HG03280 (cell line): ENCODE data around the gene DIP2C.
"Not testable (repeated sequence)": the region's sequence is repeated elsewhere in the genome, so short reads cannot be mapped to it uniquely, and the experiment has no call there.

Experiments used
- ATAC-seq: cut with Tn5 transposase; IDR thresholded peaks from one replicate; pipeline ENCODE4 v1.9.1; 2021; ENCODE audit warnings: mild to moderate bottlenecking, moderate library complexity; ENCODE audit not compliant: unreplicated experiment

Gene DIP2C

DNA sequence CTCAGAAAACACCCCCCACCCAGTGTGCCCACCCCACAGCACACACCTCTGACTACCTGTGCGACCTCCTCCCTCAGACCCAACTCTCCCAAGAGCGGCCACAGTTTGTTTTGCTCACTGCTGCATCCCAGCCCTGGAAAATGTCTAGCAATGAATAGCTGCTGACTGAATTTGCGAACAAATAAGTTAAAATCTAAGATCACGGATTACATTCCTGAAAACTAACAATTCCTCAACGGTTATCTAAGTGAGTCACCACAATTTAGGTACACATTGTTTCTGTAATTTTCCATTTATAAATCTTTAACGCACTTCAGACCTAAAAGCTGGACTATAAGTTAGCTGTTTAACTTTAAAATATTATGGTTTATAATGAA, 319.0 kb downstream of the DIP2C start:
- no peak for ATAC-seq

DNA sequence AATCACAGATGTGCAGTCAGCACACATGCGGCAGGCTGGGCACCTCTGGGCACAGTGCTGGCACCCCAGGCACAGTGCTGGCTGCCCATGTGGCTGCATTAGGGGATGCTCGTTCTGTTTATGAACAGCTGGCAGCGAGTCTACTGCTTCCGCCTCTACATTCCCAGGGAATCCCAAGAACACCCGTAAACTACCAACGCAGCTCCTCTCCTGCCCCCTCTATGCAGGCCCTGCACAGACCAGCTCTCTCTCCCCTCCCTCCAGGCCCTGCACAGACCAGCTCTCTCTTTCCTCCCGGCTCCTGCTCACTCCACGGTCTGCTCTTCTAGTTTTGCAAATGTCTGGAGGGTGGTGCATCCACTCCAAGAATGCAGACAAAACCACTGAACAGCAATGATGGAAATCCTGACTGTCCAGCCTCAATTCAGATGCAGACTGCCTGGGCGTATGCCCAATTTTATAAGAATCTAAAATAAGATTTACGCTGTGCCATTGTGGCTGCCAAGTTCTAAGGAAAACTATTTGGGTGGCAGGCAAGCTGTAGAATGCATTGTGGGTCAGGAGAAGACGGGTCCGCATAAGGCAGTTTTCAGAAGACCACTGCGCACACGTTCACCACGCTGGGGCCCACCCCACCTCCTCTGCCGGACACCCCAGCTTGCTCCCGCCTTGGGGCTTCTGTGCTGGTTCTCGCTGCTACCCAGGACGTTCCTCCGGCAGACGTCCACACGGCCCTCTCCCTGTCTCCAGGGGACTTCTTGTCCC, 319.6 kb downstream of the DIP2C start:
- ATAC-seq: no peak

DNA sequence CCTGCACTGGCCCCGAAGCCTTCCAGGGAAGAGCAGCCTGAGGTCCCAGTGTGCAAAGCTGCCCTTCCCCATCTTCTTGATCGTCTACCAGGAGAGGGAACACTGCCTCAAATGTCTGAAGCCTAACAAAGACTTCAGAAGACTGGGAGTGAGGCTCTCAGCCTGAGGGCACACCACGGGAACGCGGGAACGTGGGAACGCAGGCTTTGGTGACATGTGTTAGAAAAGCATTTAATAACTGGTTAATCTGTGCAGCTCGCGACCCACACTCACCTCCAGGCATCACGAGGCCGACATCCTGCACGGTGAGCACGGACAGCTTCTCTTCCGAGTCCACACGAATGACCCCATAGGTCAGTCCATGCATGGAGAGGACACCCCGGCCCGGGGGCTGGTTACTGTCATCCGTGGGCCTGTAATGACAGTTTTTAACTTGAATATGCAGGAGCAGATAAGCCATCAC, 320.2 kb downstream of the DIP2C start:
- ATAC-seq: no peak

DNA sequence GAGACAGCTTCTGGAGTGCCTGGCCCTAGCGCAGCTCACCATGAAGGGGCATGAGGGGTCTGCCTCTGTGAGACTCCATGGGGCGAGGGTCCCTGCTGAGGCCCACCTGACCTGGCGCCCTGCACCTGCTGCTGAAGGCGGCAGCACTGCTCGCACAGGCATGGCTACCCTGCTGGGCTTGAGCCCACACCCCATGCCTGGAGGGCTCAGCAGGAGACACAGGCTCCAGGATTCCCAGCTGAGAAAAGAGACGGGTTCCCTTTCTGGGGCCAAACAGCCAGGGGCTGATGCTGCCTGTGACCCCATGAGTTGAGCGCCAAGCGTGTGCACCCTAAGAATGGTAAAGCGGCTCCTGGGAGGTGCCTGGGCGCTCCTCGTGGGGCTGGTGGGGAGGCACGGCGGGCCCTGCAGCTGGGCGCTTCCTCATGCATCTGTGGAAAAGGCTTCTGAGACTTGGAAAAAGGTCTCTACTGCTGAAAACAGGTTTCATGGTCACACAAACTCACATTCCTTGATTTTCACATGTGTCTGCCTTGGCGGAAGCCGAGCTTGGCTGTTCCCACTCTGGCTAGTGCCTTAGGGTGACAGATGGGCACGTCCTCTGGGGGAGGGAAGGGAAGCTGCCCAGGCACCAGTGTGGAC, 320.8 kb downstream of the DIP2C start:
- ATAC-seq: no peak

GRCh38 chr10:368107-368506, 321.4 kb downstream of the DIP2C start:
- not testable (repeated sequence) for ATAC-seq

- ATAC-seq: no peak
These were observed 321.8 kb downstream of the DIP2C start for GRCh38 chr10:367636-368035.

GRCh38 chr10:366186-366585, 323.3 kb downstream of the DIP2C start:
- ATAC-seq: no peak

- no peak for ATAC-seq
These were observed 325.1 kb downstream of the DIP2C start for GRCh38 chr10:364267-364775.

DNA sequence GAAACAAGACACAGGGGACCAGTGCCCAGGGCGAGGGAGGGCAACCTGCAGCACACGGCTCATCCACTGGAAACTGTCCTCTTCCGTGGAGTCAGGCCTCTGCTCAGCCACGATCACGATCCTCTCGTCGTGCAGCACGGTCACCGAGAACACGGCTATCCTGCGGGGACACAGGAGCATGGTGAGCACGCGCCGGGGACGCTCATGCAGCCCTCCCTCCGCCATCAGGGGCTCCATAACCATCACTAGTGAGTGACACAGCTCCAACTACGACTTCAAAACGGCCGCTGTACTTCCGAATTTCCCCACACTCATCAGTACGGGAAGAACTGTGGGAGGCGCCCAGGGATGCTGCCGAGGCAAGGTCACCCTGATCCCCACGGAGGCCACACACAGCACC, 326.3 kb downstream of the DIP2C start:
- ATAC-seq: no peak

- no peak for ATAC-seq
These were observed 328.0 kb downstream of the DIP2C start for GRCh38 chr10:361203-362081.

DNA sequence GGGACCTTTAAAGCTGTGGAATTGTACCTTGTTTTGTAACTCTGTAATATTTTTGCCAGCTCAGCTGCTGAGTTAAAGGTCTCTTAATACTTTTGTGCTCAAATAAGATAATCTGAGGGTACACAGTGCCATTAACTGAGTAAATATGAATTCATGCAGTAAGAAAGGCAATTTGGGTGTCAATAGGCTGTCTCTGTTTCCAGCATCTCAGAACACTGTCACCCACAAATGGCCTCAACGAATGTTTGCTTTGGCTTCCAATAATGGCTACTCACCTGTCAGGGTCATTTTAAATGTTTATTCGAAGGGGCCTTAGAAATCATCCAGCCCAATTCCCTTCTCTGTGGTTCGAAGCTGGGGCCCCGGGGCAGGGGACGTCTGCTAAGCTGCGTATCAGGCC, 328.8 kb downstream of the DIP2C start:
- ATAC-seq: no peak

DNA sequence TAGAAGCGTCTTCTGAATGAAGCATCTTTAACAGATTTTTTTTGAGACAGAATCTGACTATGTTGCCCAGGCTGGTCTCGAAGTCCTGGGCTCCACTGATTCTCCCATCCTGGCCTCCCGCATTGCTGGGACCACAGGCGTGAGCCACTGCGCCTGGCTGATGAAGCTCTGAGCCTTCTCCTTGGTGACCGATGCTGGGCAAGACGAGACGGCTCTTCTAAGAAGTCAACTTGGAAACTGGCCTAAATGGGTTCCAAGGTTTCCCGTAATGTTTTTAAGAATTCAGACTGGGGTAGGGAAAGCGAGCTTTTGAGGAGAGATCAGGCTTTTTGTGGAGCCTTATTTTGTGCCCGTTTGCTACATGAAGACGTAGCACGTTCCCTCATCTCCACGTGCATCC, 329.7 kb downstream of the DIP2C start:
- no peak for ATAC-seq

DNA sequence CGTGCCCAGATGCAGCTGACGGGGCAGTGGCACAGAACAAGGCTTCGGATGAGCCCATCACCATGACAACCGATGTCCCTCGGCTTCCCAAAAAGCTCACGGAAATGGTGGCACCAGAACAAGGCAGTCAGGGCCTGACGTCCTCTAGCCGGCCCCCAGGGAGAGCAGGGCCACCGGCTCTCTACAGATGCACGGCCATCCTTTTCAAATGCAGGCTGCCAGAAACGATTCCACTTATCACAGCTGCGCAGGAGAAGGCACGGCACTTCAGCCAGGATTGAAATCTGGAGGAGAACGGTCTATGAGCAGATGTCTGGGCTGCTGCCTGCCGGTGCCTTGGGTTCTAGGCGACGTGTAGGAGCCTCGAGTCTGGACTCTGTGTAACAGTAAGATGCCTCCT, 330.4 kb downstream of the DIP2C start:
- ATAC-seq: no peak

- ATAC-seq: no peak
These were observed 332.1 kb downstream of the DIP2C start for GRCh38 chr10:357201-357950.

GRCh38 chr10:356452-356851, 333.0 kb downstream of the DIP2C start:
- no peak for ATAC-seq

DNA sequence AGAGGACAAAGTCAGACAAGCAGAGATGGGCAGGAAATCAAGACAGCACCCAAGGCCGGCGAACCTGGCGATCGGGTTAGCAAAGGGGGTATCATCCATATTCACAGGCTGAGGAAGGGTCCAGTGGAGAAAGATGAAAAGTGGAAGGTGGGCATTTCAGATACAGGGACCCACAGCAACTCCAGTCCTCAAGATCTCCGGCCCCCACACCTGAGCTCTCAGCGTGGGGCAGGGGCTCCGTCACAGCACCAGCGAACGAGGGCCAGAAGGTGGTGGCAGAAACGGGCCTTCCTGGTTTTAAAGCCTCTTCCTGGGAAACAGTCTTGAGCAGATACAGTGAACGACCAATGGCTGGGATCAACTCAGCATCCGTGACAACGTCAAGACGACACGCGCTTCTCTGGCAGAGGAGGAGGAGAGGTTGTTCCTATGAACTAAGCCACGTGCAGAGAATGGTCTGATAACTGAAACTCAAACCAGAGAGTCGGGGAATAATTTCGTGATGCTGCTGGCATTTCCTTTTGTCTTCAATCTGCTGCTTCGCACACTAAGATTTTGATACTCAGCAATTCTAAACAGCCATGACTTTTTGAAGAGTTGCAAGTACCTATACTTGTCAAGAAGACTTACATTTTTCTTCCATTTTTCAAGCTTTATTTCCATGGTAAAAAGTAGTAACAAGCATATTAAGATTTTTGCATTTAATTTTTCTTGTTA, 334.4 kb downstream of the DIP2C start:
- ATAC-seq: no peak

DNA sequence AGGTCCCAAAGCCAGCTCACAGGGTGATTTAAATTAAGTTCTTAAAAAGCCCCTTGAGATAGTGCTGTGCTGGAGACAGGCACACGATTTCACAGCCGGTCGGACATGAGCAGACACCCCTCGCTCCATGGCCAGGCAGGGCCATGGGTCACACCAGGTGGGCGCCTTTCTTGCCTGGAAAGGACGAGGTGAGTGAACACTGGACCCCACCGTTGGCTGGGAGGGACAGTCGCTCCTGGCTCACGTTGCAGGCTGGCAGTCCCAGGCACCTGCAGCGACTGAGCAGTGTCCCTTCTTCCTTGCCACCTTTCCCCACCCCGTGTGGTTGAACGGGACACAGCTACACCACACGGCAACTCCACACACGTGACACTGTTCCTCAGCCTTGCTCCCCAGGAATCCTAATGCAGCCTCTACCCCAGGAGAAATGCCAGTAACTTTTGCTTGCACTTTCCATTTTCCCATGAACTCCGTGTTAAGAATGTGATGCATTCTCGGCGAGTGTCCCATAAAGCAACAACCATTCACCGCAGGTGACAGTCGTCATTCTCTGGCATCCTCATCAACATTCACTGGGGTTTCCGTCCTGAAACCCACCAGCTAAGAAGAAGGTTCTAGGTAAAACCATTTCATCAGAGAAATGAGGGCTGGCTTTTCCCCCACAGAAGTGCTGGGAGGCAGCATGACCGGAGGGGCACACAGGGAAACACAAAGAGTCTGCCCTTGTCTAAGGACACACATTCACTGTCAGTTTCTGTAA, 336.8 kb downstream of the DIP2C start:
- ATAC-seq: no peak

DNA sequence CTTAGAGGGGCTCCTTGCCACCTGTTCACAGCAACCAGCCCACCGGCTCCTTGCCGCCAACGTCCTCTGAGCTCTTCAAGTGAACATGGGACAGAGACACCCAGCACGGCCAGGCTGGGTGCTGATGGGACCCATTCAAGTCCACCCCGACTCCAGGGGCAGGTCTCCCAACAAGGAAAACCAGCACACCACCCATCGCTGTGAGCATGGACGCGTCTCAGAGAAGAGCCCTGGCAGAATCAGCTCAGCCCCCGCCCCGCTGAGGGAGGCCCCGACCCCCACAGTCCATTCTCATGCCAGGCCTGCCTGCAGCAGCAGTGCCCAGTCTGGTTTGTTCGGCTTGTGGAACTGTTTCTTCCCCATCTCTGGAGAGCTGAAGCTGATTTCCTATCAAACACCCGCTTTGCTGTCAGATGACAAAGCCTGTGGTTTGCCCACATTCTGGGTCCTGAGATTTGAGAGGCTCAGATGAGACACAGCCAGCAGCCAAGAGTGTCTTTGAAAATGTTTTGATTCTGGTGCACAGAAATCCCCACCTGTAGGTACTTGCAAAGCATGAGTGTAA, 337.6 kb downstream of the DIP2C start:
- no peak for ATAC-seq

DNA sequence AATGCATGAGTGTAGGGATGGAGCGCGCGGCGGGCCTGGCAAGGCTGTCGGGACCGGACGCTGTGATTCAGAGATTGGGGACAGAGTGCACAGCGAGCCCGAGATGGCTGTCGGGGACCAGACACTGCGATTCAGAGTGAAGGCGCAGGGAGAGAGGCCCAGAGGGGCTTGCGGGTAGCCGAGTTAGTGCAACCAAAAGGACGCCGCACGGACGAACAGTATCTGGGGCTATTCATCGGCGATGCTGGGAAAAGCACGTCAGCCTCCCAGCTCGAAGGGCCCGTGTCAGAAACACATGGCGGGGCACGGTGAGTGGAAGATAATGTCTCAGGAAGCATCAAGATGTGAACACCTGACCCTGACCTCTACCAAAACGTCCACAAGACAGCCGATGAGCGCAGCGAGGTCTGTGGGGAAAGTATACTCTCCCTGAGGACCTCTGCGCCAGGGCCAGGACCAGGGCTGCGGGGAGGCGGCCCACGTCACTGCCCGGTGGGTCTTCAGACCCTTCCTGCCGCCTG, 338.4 kb downstream of the DIP2C start:
- no peak for ATAC-seq
